GM12891 (cell line): ENCODE measurements around the gene COL20A1.

Source experiments
- PAX5 ChIP-seq: IDR thresholded peaks from 2 replicates; pipeline ENCODE4 v1.6.1; 2011; ENCODE audit warnings: low read length, moderate library complexity, mild to moderate bottlenecking; ENCODE audit not compliant: insufficient read depth, severe bottlenecking
- POLR2A ChIP-seq: IDR thresholded peaks from 2 replicates; pipeline ENCODE4 v1.6.1; 2011; ENCODE audit warnings: low read depth, low read length, control low read depth
- POLR2AphosphoS5 ChIP-seq: IDR thresholded peaks from 2 replicates; pipeline ENCODE4 v1.6.1; 2011; ENCODE audit warnings: low read depth, low read length, control low read depth
- POU2F2 ChIP-seq: IDR thresholded peaks from 2 replicates; pipeline ENCODE4 v1.6.1; 2011; ENCODE audit warnings: low read depth, mild to moderate bottlenecking, control low read depth, low read length, moderate library complexity
- SPI1 ChIP-seq: IDR thresholded peaks from 2 replicates; pipeline ENCODE4 v1.6.1; 2011; ENCODE audit warnings: low read depth, low read length, control low read depth
- TAF1 ChIP-seq: IDR thresholded peaks from 2 replicates; pipeline ENCODE4 v1.6.1; 2011; ENCODE audit warnings: low read depth, low read length, control low read depth

- TF ChIP-seq TAF1 (no peak), POLR2AphosphoS5 (no peak), POLR2A (no peak), SPI1 (no peak), PAX5 (no peak), POU2F2 (no peak)
Observed at GRCh38 chr20:63246490-63247288, 46.3 kb upstream of the COL20A1 start.
